Muscle layer of colon (tissue), 2 donors: ENCODE measurements around the gene GPBP1L1.
"Not testable (repeated sequence)": the region's sequence is repeated elsewhere in the genome, so short reads cannot be mapped to it uniquely, and the experiment has no call there.

Experiments
- H3K27ac ChIP-seq: one replicate; pipeline ENCODE4 v1.7.0; 2013; ENCODE audit warnings: low read depth, mild to moderate bottlenecking, low read length, moderate library complexity
- H3K27me3 ChIP-seq, 2 donors: one replicate each; pipeline ENCODE4 v1.7.0; 2013; ENCODE audit warnings: low read length in 2 of 2, mild to moderate bottlenecking in 2 of 2; ENCODE audit not compliant: insufficient read depth in 2 of 2, control insufficient read depth in 1 of 2
- H3K36me3 ChIP-seq: one replicate; pipeline ENCODE4 v1.7.0; 2013; ENCODE audit warnings: mild to moderate bottlenecking, low read length; ENCODE audit not compliant: insufficient read depth
- H3K4me1 ChIP-seq: one replicate; pipeline ENCODE4 v1.7.0; 2013; ENCODE audit warnings: mild to moderate bottlenecking, low read length; ENCODE audit not compliant: insufficient read depth
- H3K4me3 ChIP-seq, 2 donors: one replicate each; pipeline ENCODE4 v1.7.0; 2013; ENCODE audit warnings: low read length in 2 of 2, low read depth in 1 of 2, mild to moderate bottlenecking in 1 of 2, moderate library complexity in 1 of 2
- H3K9ac ChIP-seq: one replicate; pipeline ENCODE4 v1.7.0; 2013; ENCODE audit warnings: low read length
- H3K9me3 ChIP-seq: one replicate; pipeline ENCODE4 v1.7.0; 2013; ENCODE audit warnings: mild to moderate bottlenecking, low read length
- donor health status: abdominal sarcoma.
- donor health status: Adenocarcinoma of cecum.

The GPBP1L1 gene

GRCh38 chr1:45608175-45609156 is 77.9 kb downstream of the GPBP1L1 start:
- H3K9ac ChIP-seq: no peak overlapping the region
- no peaks in the 10 kb centered on the region for H3K4me1 ChIP-seq
- no peaks in the 10 kb centered on the region for H3K9me3 ChIP-seq
- H3K36me3 ChIP-seq: peaks cover 41% of the 10 kb centered on the region
- H3K4me3 ChIP-seq: no peak overlapping the region
- H3K27ac ChIP-seq: no peak overlapping the region
- no peaks in the 10 kb centered on the region for H3K27me3 ChIP-seq

GRCh38 chr1:45607404-45608074 is 78.8 kb downstream of the GPBP1L1 start:
- Histone ChIP-seq H3K9ac (no peak overlapping the region), H3K27ac (no peak overlapping the region), H3K4me3 (no peak overlapping the region), H3K4me1 (no peaks in the 10 kb centered on the region), H3K9me3 (no peaks in the 10 kb centered on the region), H3K36me3 (peaks cover 35% of the 10 kb centered on the region), H3K27me3 (no peaks in the 10 kb centered on the region)

- Histone ChIP-seq H3K27me3 (no peaks in the 10 kb centered on the region), H3K4me1 (no peaks in the 10 kb centered on the region), H3K27ac (no peak overlapping the region), H3K9ac (no peak overlapping the region), H3K9me3 (no peaks in the 10 kb centered on the region), H3K4me3 (no peak overlapping the region), H3K36me3 (peaks cover 30% of the 10 kb centered on the region)
Observed at GRCh38 chr1:45604239-45604638, 82.1 kb downstream of the GPBP1L1 start.

- not testable (repeated sequence) for H3K9me3 ChIP-seq, H3K9ac ChIP-seq, H3K27me3 ChIP-seq, H3K4me3 ChIP-seq, H3K4me1 ChIP-seq, H3K36me3 ChIP-seq, H3K27ac ChIP-seq
Observed at GRCh38 chr1:45596765-45597164, 89.6 kb downstream of the GPBP1L1 start.

- Histone ChIP-seq H3K27ac (no peak overlapping the region), H3K4me3 (no peak overlapping the region), H3K9ac (no peak overlapping the region), H3K36me3 (peaks cover 6% of the 10 kb centered on the region), H3K9me3 (no peaks in the 10 kb centered on the region), H3K4me1 (no peaks in the 10 kb centered on the region), H3K27me3 (no peaks in the 10 kb centered on the region)
Observed at GRCh38 chr1:45594412-45594811, 91.9 kb downstream of the GPBP1L1 start.

- H3K4me1 ChIP-seq: peaks cover 14% of the 10 kb centered on the region
- H3K4me3 ChIP-seq: no peak overlapping the region
Observed at GRCh38 chr1:45589861-45590260, 96.5 kb downstream of the GPBP1L1 start.

GRCh38 chr1:45586769-45587168 is 99.6 kb downstream of the GPBP1L1 start:
- Histone ChIP-seq H3K4me3 (no peak overlapping the region), H3K27ac (no peak overlapping the region), H3K9ac (no peak overlapping the region), H3K9me3 (no peaks in the 10 kb centered on the region), H3K36me3 (no peaks in the 10 kb centered on the region), H3K4me1 (peaks cover 14% of the 10 kb centered on the region), H3K27me3 (no peaks in the 10 kb centered on the region)

More at GRCh38 chr1:45589861-45590260, 96.5 kb downstream of the GPBP1L1 start:
- Histone ChIP-seq H3K9ac (no peak overlapping the region), H3K36me3 (peaks cover 6% of the 10 kb centered on the region), H3K9me3 (no peaks in the 10 kb centered on the region), H3K27me3 (no peaks in the 10 kb centered on the region), H3K27ac (no peak overlapping the region)

- Histone ChIP-seq H3K27me3 (no peaks in the 10 kb centered on the region), H3K9ac (peak overlapping the region; percentile 4), H3K9me3 (no peaks in the 10 kb centered on the region), H3K4me3 (peak overlapping the region; percentile 65 to 95), H3K36me3 (no peaks in the 10 kb centered on the region), H3K27ac (peak overlapping the region; percentile 99), H3K4me1 (peaks cover 14% of the 10 kb centered on the region)
Observed at GRCh38 chr1:45585496-45586075, 100.7 kb downstream of the GPBP1L1 start.

- H3K27me3 ChIP-seq: no peaks in the 10 kb centered on the region
- H3K4me3 ChIP-seq: peak overlapping the region; percentile 65 to 95
- peak overlapping the region; percentile 4 for H3K9ac ChIP-seq
- H3K36me3 ChIP-seq: no peaks in the 10 kb centered on the region
- peak overlapping the region; percentile 99 for H3K27ac ChIP-seq
- peaks cover 14% of the 10 kb centered on the region for H3K4me1 ChIP-seq
- H3K9me3 ChIP-seq: no peaks in the 10 kb centered on the region
Observed at GRCh38 chr1:45585110-45585426, 101.3 kb downstream of the GPBP1L1 start.

GRCh38 chr1:45584351-45585109 is 101.8 kb downstream of the GPBP1L1 start:
- Histone ChIP-seq H3K4me1 (peaks cover 14% of the 10 kb centered on the region), H3K27ac (peak overlapping the region; percentile 99), H3K36me3 (no peaks in the 10 kb centered on the region), H3K9me3 (no peaks in the 10 kb centered on the region), H3K9ac (peak overlapping the region; percentile 65), H3K4me3 (peak overlapping the region; percentile 89 to 95), H3K27me3 (no peaks in the 10 kb centered on the region)
